HG03457 (cell line): ENCODE measurements around the gene OTOF.

Experiments
- ATAC-seq: cut with Tn5 transposase; IDR thresholded peaks from one replicate; pipeline ENCODE4 v1.9.1; 2021; ENCODE audit warnings: moderate number of reproducible peaks; ENCODE audit not compliant: unreplicated experiment

OTOF gene

GRCh38 chr2:26454561-26455001 lies 23.3 kb downstream of the OTOF start:
- ATAC-seq: no peak

- no peak for ATAC-seq
Measured at GRCh38 chr2:26453421-26454329, 24.2 kb downstream of the OTOF start.

- no peak for ATAC-seq
Measured at GRCh38 chr2:26451700-26452099, 26.2 kb downstream of the OTOF start.

- ATAC-seq: no peak
Measured at GRCh38 chr2:26450031-26450635, 27.8 kb downstream of the OTOF start.

GRCh38 chr2:26449278-26450030 lies 28.5 kb downstream of the OTOF start:
- ATAC-seq: no peak

- no peak for ATAC-seq
Measured at GRCh38 chr2:26448651-26449050, 29.3 kb downstream of the OTOF start.

- ATAC-seq: no peak
Measured at GRCh38 chr2:26444236-26444635, 33.7 kb downstream of the OTOF start.

DNA sequence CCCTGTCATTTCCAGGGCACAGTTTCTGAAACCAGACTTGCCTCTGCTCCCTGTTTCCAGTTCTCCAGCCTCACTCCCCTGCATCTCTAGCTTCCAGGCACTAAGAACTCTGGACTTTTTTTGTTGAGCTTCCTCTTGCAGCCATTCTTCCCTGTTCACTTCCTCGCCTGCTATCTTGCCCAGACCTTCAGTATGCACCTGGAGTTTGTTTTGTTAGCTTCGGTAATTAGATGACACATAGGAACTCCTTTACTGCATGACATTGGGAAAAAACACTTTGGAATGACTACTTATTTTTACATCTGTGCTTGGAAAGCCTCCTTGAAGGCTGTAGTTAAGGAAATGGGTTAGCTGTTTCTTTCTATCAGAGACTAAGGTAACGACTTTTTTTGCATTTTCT lies 35.2 kb downstream of the OTOF start:
- ATAC-seq: no peak

DNA sequence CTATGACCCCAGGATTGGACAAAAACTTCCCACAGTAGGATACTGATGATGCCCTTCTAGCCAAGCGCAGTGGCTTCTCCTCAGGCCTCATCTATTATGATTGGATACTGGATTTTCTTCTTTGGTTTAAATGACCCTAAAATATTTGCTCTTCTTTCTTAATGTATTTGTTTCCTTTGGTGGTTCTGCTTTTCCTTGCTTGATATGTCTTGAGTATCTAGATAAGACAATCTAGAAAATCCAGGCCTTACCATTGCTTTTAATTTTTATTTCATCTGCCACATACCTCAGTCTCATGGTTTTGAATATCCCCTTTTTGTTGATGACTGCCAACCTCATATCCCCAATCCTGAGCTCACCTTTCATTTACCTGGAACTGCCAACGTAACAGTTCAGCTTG lies 35.6 kb downstream of the OTOF start:
- ATAC-seq: no peak

- no peak for ATAC-seq
Measured at GRCh38 chr2:26438926-26439325, 39.0 kb downstream of the OTOF start.

- no peak for ATAC-seq
Measured at GRCh38 chr2:26438526-26438925, 39.4 kb downstream of the OTOF start.

- ATAC-seq: no peak
Measured at GRCh38 chr2:26435106-26435505, 42.8 kb downstream of the OTOF start.

DNA sequence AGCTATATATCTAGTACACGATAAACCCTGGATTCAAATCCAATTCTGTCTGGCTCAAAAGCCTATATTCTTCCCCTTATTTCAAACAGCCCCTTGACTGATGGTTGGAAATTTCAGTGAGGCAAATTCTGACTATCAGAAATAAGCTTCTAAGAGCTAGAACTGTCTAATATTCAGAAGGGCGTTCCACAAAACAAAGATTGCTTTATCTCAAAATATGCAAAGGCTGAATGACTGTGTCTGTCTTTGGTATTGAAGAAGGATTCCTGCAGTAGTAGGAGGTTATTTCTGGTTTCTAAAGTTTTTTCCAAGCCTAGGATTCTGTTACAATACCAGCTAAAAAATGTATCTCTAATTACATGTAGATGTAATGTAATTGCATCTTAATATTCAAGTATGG lies 45.1 kb downstream of the OTOF start:
- ATAC-seq: no peak

DNA sequence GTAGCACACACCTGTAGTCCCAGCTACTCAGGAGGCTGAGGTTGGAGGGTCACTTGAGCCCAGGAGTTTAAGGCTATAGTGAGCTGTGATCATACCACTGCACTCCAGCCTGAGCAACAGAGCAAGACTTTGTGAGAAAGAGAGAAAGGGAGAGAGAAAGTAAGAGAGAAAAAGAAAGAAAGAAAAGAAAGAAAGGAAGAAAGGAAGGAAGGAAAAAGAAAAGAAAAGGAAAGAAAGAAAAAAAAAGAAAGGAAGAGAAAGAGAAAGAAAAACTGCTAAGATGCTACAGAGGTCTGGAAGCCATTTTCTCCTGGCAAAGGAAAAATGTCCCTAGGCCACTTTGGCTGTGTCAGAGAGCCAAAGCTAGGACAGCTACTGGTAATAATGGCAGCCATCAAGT lies 45.6 kb downstream of the OTOF start:
- ATAC-seq: no peak

- ATAC-seq: no peak
Measured at GRCh38 chr2:26430826-26431225, 47.1 kb downstream of the OTOF start.

DNA sequence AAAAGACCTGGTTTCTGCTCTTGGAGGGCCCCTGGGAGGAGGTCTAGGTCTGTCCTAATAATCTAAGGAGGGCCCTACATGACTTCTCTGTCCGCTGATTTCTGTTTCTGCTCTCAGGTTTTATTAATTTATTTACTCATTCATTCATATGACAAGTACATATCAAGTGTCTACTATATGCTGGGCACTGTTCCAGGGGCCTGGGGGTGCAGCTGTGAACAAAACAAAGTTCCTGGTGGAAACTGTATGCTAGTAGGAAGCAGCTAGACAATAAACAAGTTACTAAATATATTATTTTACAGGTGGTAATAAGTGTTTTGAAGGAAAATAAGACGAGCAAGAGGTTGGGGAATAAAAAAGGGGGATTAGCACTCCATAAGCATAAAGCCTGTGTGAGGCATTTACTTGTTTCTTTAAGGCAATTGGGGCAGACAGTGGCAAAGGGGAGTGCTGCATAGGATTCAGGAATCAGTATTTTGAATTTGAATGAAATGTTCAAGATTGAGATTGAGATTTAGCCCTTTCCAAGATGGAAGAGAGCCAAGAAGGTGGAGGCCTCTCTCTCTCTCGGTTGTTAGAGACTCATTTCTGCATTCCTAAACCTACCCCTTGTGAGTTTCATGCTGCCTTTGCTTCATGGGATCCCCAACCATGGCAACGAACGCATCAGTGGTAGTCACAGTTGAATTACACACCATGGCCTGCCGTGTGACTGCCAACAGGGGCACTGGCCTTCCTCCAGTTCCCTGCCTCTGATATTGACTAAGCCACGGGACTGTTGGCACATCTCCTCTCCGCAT lies 47.9 kb downstream of the OTOF start:
- no peak for ATAC-seq

DNA sequence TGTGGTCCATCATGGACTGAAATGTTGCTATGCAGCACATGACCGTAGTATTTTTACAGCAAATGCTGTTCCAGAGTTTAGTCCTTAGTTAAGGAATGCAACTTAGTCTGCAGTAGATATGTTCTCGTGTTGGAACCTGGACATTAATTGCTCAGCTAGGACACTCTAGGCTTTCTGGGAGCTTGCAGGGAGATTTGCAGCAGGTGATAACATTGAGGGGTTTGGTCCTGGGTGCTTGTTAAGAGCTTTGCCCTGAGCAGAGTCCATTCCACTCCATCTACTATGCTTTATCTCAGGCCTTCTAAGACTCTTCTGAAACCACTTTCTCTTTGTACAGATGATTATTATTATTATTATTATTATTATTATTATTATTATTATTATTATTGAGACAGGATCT lies 49.1 kb downstream of the OTOF start:
- ATAC-seq: no peak

DNA sequence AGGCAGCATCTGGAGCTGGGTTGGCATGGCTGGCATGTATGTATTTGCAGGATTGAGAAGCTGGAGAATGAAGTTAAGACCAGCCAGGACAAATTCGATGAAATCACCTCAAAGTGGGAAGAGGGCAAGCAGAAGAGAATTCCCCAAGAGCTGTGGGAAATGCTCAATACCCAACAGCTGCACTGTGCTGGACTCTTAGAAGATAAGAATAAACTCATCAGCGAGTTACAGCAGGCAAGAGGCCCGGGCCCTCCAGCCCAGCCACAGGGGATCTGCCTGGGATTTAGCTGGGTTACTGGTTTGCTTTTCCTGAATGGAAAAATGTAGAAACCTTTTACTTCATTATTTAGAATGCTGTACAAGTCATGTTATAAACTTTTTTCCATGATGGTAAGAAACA lies 53.7 kb downstream of the OTOF start:
- ATAC-seq: no peak

GRCh38 chr2:26423750-26424149 lies 54.2 kb downstream of the OTOF start:
- no peak for ATAC-seq

DNA sequence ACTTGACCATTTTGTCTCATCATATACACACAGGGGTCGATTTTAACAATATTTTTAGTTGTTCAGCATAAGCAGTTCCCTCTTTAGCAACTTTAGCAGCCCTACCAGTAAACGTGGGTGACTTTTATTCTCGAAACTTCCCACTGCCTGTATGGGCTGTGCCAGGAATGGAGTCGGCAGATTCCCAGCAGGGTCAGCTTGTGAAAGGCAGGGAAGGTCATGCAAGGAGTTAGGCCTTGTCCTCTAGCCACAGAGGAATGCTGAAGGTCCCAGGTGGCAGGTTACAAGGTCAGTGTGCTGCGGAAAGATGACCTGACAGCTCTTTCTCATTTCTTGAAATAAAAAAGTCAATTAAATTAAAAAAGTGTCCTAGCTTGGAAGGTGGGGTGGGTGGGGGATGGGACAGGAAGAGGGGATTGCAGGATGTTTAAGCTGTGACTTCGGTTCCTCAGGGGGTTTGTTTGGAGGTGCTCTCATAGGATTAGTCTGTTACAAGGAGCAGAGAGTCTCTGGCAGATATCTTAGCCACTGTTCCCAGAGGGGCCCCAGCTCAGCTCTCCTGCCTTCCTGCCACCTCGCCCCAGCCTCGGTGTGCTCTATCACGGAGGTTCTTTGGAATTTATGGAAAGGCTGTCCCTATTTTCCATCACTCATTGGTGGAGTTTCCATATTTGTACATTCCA lies 54.8 kb downstream of the OTOF start:
- ATAC-seq: no peak
